Measurements from ENCODE around the gene PRKCH.

PRKCH gene

DNA sequence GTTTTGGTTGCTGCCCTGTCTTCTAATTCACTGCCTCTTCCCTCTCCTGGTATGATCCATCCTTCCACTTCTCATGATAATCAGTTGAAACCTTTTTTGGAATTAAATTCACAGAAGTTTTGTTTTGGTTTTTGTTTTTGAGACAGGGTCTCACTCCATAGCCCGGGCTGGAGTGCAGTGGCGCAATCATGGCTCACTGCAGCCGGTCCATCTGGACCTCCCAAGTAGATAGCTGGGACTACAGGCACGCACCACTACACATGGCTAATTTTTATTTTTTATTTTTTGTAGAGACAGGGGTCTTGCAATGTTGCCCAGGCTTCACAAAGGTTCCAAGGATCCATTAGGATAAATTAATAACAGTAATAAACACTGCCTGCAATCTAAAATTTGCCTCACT lies 164.3 kb downstream of the PRKCH start:
- Histone ChIP-seq H4K20me1 (ENCODE audit: insufficient read depth, low read length, poor library complexity, severe bottlenecking) (no peaks in the 10 kb centered on the region), H3K4me1 (ENCODE audit: insufficient read depth, low read length, poor library complexity, severe bottlenecking) (no peaks in the 10 kb centered on the region), H3K9me3 (ENCODE audit: insufficient read depth, low read depth, low read length) (no peaks in the 10 kb centered on the region), H3K9me2 (replicated peaks; ENCODE audit: low read depth, low read length) (no peaks in the 10 kb centered on the region), H3F3A (ENCODE audit: low read depth) (no peaks in the 10 kb centered on the region), H3K36me3 (ENCODE audit: insufficient read depth, low read length) (peaks cover 84% of the 10 kb centered on the region; the same call in 1 of the 2 replicates), H3K9ac (ENCODE audit: low read depth, low read length, poor library complexity, severe bottlenecking) (no peak overlapping the region), H3K27me3 (ENCODE audit: insufficient read depth, low read length, poor library complexity, severe bottlenecking) (no peaks in the 10 kb centered on the region), H2AFZ (ENCODE audit: low read length) (no peak overlapping the region), H3K4me3 (ENCODE audit: low read length, poor library complexity, severe bottlenecking) (no peak overlapping the region), H3K4me2 (ENCODE audit: low read depth, low read length, poor library complexity, severe bottlenecking) (no peak overlapping the region), H3K79me2 (ENCODE audit: insufficient read depth, low read length) (no peaks in the 10 kb centered on the region)
- no peak for TF ChIP-seq EZH2phosphoT487 (IDR thresholded peaks at IDR 0.05; ENCODE audit: borderline replicate concordance)
- TF ChIP-seq, protein P1, sequence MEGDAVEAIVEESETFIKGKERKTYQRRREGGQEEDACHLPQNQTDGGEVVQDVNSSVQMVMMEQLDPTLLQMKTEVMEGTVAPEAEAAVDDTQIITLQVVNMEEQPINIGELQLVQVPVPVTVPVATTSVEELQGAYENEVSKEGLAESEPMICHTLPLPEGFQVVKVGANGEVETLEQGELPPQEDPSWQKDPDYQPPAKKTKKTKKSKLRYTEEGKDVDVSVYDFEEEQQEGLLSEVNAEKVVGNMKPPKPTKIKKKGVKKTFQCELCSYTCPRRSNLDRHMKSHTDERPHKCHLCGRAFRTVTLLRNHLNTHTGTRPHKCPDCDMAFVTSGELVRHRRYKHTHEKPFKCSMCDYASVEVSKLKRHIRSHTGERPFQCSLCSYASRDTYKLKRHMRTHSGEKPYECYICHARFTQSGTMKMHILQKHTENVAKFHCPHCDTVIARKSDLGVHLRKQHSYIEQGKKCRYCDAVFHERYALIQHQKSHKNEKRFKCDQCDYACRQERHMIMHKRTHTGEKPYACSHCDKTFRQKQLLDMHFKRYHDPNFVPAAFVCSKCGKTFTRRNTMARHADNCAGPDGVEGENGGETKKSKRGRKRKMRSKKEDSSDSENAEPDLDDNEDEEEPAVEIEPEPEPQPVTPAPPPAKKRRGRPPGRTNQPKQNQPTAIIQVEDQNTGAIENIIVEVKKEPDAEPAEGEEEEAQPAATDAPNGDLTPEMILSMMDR (conservative IDR thresholded peaks at IDR 0.05; ENCODE audit: low read length): no peak

DNA sequence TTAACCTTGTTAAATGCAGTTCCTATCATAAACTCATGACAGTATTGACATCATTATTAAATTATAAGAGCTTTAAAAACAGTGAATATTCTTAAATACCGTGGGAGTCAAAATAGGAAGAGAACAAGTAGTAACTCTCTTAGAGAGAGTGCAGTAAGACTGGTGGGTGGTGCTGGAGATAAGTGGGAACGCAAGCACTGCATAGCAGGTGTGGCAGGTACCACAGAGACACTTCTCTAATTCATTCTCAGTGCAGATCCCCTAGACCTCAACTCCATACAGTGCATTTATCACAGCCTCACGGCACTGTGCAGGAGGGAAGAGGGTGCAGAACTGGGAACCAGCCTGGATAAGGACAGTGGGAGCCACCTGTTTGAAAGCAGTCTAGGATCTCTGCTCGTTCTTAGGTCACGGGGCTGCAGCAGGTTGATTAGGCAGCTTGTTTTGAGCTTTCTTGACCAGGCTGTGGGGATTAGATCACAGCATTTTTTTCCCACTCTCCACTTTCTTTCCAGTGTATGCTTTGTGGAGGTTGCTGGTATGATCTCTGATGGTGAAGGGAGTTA lies 165.6 kb downstream of the PRKCH start:
- Histone ChIP-seq H3K79me2 (ENCODE audit: insufficient read depth, low read length) (no peaks in the 10 kb centered on the region), H3K36me3 (ENCODE audit: insufficient read depth, low read length) (peaks cover 88% of the 10 kb centered on the region; the same call in 1 of the 2 replicates), H3K9ac (ENCODE audit: low read depth, low read length, poor library complexity, severe bottlenecking) (no peak overlapping the region), H4K20me1 (ENCODE audit: insufficient read depth, low read length, poor library complexity, severe bottlenecking) (no peaks in the 10 kb centered on the region), H3K4me2 (ENCODE audit: low read depth, low read length, poor library complexity, severe bottlenecking) (no peak overlapping the region), H3K9me2 (replicated peaks; ENCODE audit: low read depth, low read length) (no peaks in the 10 kb centered on the region), H3K27me3 (ENCODE audit: insufficient read depth, low read length, poor library complexity, severe bottlenecking) (no peaks in the 10 kb centered on the region), H3F3A (ENCODE audit: low read depth) (no peaks in the 10 kb centered on the region), H3K9me3 (ENCODE audit: insufficient read depth, low read depth, low read length) (no peaks in the 10 kb centered on the region), H2AFZ (ENCODE audit: low read length) (no peak overlapping the region), H3K4me3 (ENCODE audit: low read length, poor library complexity, severe bottlenecking) (no peak overlapping the region), H3K4me1 (ENCODE audit: insufficient read depth, low read length, poor library complexity, severe bottlenecking) (no peaks in the 10 kb centered on the region)
- TF ChIP-seq EZH2phosphoT487 (IDR thresholded peaks at IDR 0.05; ENCODE audit: borderline replicate concordance): no peak
- TF ChIP-seq, protein P1 (conservative IDR thresholded peaks at IDR 0.05; ENCODE audit: low read length): no peak

DNA sequence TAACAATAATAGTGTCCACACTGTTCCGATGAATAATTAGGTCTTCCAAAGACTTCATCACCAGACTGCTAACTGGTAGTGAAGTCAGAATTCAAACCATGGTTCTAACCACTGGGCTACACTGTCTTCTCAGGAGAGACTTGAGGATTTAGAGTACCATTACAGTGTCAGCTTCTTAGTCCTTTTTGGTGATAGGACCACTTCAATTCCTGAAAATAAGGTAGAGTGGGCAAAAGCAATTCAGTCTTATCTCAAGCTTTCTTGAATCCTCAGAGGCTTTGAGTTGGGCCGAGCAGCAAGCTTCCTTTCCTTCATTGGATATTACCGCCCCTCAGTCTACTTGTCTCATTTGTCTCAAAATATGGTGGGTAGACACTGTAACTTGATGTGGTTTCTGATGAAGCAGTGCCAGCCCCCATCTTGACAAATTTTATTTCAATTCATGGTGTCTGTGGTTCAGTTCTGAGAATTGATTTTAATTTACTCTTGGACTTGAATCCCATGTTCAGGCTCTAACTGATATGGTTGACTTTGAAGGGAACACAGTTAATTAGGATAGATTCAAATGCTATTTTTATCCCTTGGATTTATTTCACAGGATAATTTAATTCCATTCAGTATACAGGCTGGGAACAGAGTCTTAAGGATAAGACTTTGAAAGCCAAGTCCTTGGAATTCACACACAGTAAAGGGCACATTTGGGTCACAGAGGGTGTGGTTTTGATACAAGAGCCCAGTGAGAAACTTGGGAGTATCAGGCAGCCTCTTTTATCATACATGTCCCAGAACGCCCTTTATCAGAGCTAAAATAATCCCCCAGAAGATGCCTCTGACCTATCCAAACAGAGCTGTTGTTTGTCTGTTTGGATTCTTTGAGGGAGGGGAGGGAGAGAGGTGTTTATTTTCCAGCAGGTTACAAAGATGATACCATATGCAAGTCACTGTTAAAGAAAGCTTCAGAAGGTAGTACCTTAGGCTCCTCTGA lies 167.3 kb downstream of the PRKCH start:
- H3K4me2 ChIP-seq (ENCODE audit: low read depth, low read length, poor library complexity, severe bottlenecking): no peak overlapping the region
- no peak overlapping the region for H3K9ac ChIP-seq (ENCODE audit: low read depth, low read length, poor library complexity, severe bottlenecking)
- no peaks in the 10 kb centered on the region for H3K27me3 ChIP-seq (ENCODE audit: insufficient read depth, low read length, poor library complexity, severe bottlenecking)
- H3K9me2 ChIP-seq (replicated peaks; ENCODE audit: low read depth, low read length): no peaks in the 10 kb centered on the region
- no peaks in the 10 kb centered on the region for H3F3A ChIP-seq (ENCODE audit: low read depth)
- no peaks in the 10 kb centered on the region for H3K4me1 ChIP-seq (ENCODE audit: insufficient read depth, low read length, poor library complexity, severe bottlenecking)
- H3K79me2 ChIP-seq (ENCODE audit: insufficient read depth, low read length): no peaks in the 10 kb centered on the region
- H3K4me3 ChIP-seq (ENCODE audit: low read length, poor library complexity, severe bottlenecking): no peak overlapping the region
- H2AFZ ChIP-seq (ENCODE audit: low read length): no peak overlapping the region
- no peak for TF ChIP-seq EZH2phosphoT487 (IDR thresholded peaks at IDR 0.05; ENCODE audit: borderline replicate concordance)
- TF ChIP-seq, protein P1 (conservative IDR thresholded peaks at IDR 0.05; ENCODE audit: low read length): no peak
- peaks cover 90% of the 10 kb centered on the region; the same call in 1 of the 2 replicates for H3K36me3 ChIP-seq (ENCODE audit: insufficient read depth, low read length)
- H3K9me3 ChIP-seq (ENCODE audit: insufficient read depth, low read depth, low read length): no peaks in the 10 kb centered on the region
- H4K20me1 ChIP-seq (ENCODE audit: insufficient read depth, low read length, poor library complexity, severe bottlenecking): no peaks in the 10 kb centered on the region

All from Loucy (cell line).